Right lobe of liver (tissue), 4 donors: Measurements from ENCODE around the gene SEMA5B.

Experiments used
- CTCF ChIP-seq, 4 donors: fragments of 200-600 bp in 3 of 4; fragments of 450-650 bp in 1 of 4; IDR thresholded peaks; one replicate each; pipeline versions ENCODE4 v1.5.1 to v1.8.0; 2016 to 2022; ENCODE audit warnings: antibody characterized with exemption in 4 of 4, mild to moderate bottlenecking in 2 of 4
- POLR2A ChIP-seq: fragments of 450-650 bp; IDR thresholded peaks from one replicate; pipeline ENCODE4 v1.6.1; 2017; ENCODE audit warnings: antibody characterized with exemption, mild to moderate bottlenecking
- donor health status: DM: no; HTN: no; CAD: no.
- donor health status: DM: no; HTN: no; CAD: no.
- donor health status: DM: no; HTN: yes; CAD: no.

GRCh38 chr3:123019591-123019990, 8.0 kb downstream of the SEMA5B start:
- no peak for TF ChIP-seq CTCF (IDR thresholded peaks at IDR 0.05)
- TF ChIP-seq POLR2A, result no peak
